WI38 (cell line): ENCODE data around the gene ZNF629.

Experiments
- H3K4me3 ChIP-seq: 2 replicates; pipeline ENCODE4 v1.5.1; 2011; ENCODE audit warnings: low read depth, mild to moderate bottlenecking, control low read depth, low read length
- TF ChIP-seq, protein P1 (sequence below): IDR thresholded peaks from 2 replicates; pipeline ENCODE4 v1.5.1; 2012; ENCODE audit warnings: low read depth, mild to moderate bottlenecking, control low read depth, low read length

The ZNF629 gene

DNA sequence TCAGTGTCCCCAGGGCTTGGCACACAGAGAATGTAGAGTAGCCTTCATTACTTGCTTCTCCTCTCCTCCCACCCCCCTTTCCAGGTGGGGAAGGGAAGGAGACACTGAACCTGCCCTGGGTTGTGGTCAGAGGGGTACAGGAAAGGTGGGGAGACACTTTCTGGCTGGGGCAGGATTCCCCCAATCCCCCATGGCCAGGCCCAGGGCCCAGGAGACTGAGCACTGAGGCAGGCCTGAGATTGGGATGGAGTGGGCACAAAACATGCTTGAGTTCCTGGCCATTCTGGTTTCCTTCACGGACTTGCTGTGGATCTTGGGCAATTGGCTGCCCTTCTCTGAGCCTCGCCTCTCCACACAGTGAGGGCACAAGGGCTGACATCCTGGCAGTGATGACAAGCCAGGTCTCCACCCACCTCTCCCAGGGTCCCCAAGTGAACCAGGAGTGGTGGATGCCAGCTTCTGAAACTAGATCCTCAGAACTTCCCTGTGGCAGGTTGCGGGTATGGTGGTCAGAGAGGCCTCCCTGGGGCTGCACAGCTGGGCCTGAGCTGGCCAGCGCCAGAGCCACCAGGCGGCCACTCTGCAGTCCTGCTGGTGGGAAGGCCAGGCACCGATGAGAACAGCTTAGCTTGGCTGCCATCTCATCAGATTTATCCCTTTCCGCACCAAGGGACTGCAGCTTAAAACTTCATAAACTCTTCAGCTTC, 9.3 kb downstream of the ZNF629 start:
- H3K4me3 ChIP-seq, result no peak overlapping the region
- TF ChIP-seq, protein P1, sequence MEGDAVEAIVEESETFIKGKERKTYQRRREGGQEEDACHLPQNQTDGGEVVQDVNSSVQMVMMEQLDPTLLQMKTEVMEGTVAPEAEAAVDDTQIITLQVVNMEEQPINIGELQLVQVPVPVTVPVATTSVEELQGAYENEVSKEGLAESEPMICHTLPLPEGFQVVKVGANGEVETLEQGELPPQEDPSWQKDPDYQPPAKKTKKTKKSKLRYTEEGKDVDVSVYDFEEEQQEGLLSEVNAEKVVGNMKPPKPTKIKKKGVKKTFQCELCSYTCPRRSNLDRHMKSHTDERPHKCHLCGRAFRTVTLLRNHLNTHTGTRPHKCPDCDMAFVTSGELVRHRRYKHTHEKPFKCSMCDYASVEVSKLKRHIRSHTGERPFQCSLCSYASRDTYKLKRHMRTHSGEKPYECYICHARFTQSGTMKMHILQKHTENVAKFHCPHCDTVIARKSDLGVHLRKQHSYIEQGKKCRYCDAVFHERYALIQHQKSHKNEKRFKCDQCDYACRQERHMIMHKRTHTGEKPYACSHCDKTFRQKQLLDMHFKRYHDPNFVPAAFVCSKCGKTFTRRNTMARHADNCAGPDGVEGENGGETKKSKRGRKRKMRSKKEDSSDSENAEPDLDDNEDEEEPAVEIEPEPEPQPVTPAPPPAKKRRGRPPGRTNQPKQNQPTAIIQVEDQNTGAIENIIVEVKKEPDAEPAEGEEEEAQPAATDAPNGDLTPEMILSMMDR, result no peak

DNA sequence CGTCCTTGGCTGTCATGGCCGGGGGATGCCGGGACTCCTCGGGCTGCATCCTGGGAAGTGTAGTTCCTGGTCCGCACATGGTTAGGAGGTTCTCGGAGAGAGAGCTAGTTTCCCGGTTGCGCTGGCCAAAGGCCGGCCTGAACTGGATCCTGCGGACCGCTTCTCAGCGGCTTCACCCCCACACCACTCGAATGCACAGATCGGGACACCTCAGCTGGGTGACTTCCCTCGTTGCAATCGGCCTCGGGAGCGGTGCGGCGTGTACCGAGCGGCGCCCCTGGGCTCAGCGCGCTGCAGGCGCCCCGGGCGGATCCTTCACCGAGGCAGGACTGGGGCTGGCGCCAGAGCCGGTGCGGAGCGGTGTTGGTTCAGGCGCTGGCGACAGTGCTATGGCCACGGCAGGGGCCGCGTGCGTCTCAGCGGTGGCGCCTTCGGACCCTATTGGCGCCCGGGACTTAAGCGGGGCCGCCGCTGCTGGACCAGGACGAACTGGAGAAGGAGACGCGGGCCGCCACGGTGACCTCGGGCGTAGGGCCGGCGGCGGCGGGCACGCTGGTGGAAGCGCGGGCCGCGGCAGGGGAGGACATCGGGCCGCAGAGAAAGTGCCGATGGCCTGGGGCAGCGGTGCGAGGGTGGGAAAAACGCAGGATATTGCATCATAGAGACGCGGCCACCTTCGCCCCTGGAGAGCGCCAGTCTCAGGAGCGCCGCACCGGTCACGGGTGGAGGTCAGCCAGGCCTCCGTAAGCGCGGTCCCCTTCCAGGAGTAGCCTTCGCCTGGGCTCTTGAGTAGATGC, 11.4 kb downstream of the ZNF629 start:
- TF ChIP-seq, protein P1, result no peak
- H3K4me3 ChIP-seq, result peak overlapping the region; percentile 72

DNA sequence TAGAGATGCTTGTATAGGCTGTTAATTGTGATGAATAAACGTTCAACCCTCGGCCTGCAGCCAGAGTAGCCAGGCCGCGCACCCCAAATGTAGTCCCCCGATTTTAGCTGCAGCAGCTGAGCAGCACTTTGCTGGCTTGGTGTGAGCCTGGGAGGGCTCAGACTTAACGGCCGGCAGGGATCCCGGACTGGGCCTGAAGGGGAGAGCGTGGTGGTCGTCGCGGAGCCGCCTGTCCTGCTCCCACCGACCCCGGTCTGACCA, 11.9 kb downstream of the ZNF629 start:
- peak overlapping the region; percentile 72 for H3K4me3 ChIP-seq
- TF ChIP-seq, protein P1, result no peak

DNA sequence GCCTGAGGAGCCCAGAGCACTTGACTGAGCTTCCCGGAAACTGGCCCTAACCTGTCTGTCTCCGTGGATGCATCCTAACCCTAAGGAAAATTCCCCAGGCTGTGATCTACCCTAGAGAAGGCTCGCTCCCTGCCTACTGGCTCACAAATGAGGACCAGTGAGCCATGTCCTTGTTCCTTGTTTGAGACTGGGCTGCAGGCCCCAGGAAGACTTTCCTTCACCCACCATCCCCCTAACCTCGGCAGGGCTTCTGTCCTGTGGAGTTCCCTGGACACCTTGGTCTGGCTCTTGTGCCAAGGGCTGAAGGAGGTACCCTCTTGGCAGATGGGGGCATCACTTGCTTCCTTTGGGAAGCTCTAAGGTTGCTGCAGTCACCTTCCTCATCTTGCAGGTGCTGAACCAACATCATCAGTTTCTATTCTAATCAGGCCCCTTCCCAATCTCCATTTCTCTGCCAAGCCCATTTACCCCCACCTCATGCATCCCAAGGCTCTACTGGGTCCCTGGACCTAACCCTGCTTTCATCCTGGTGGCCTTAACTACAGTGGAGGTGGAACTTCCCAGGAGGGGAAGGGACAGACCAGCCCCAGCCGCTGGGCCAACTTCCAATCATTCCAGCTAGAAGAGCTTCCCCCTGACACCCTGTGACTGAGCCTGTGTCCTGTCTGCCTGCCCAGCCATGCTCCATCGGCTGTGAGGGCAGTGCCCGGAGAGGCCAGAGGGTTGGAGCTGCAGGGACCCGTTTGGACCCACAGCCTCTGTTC, 12.5 kb downstream of the ZNF629 start:
- TF ChIP-seq, protein P1, result no peak
- H3K4me3 ChIP-seq, result peak overlapping the region; percentile 72

- TF ChIP-seq, protein P1, result no peak
- no peak overlapping the region for H3K4me3 ChIP-seq
These were observed 13.2 kb downstream of the ZNF629 start for GRCh38 chr16:30773826-30774225.

GRCh38 chr16:30771726-30772125, 15.3 kb downstream of the ZNF629 start:
- TF ChIP-seq, protein P1, result no peak
- H3K4me3 ChIP-seq, result no peak overlapping the region
